Chondrocyte (in vitro differentiated cells): ENCODE results near the gene C8A. TPM values are rescaled to one million over a fixed set of nuclear protein-coding genes. Genes with fewer than 3 reads are reported as not detected.

Experiments
- DNase-seq: peaks from one replicate; pipeline ENCODE4 v3.0.0; 2021; ENCODE audit warnings: mixed read lengths, low spot score
- H3K27ac Mint-ChIP-seq: one replicate; pipeline ENCODE4 v1.8.0; 2021; ENCODE audit warnings: mild to moderate bottlenecking, moderate library complexity, mixed read lengths; ENCODE audit not compliant: unreplicated experiment
- H3K27me3 Mint-ChIP-seq: 2 replicates; pipeline ENCODE4 v1.8.0; 2021; ENCODE audit warnings: low read depth, mixed read lengths
- H3K36me3 Mint-ChIP-seq: 2 replicates; pipeline ENCODE4 v1.8.0; 2021; ENCODE audit warnings: low read depth, mixed read lengths
- H3K4me1 Mint-ChIP-seq: 2 replicates; pipeline ENCODE4 v1.8.0; 2021; ENCODE audit warnings: low read depth, mild to moderate bottlenecking, mixed read lengths
- H3K4me3 Mint-ChIP-seq: one replicate; pipeline ENCODE4 v1.8.0; 2021; ENCODE audit warnings: mild to moderate bottlenecking, moderate library complexity, mixed read lengths; ENCODE audit not compliant: unreplicated experiment
- H3K9me3 Mint-ChIP-seq: 2 replicates; pipeline ENCODE4 v1.8.0; 2021; ENCODE audit warnings: low read depth, mixed read lengths
- total RNA-seq: library from RNA; stranded (reverse); gene quantifications from 3 replicates; pipeline ENCODE4 v1.2.1, GENCODE V29; 2021
- TF ChIP-seq, protein P1 (sequence below): fragments of 200-600 bp; sonication (generic); IDR thresholded peaks from 2 replicates; pipeline ENCODE4 v1.5.0; 2021; ENCODE audit warnings: antibody characterized with exemption, mild to moderate bottlenecking, moderate library complexity

C8A gene
- total RNA-seq, 1 donor from 2014 or later = not detected

DNA sequence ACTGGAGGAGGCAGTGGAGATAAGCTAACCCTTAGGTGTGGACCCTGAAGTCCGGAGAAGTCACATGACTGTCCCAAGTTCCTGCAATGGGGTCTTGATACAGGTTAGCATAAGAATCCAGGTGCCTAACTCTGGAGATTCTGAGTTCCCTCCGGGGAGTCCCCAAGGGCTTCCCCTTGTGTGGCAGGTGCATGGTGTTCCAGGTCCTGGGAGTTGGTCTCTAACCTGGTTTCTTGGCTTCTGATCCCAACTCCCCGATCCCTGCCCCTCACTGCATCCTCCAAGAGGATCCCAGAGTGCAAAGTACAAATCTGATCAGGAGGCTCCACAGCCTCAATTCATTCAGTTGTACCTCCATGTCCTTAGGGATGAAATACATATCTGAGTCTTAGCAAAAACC lies 9.3 kb upstream of the C8A start:
- TF ChIP-seq, protein P1, sequence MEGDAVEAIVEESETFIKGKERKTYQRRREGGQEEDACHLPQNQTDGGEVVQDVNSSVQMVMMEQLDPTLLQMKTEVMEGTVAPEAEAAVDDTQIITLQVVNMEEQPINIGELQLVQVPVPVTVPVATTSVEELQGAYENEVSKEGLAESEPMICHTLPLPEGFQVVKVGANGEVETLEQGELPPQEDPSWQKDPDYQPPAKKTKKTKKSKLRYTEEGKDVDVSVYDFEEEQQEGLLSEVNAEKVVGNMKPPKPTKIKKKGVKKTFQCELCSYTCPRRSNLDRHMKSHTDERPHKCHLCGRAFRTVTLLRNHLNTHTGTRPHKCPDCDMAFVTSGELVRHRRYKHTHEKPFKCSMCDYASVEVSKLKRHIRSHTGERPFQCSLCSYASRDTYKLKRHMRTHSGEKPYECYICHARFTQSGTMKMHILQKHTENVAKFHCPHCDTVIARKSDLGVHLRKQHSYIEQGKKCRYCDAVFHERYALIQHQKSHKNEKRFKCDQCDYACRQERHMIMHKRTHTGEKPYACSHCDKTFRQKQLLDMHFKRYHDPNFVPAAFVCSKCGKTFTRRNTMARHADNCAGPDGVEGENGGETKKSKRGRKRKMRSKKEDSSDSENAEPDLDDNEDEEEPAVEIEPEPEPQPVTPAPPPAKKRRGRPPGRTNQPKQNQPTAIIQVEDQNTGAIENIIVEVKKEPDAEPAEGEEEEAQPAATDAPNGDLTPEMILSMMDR = no peak
- Mint-ChIP-seq H3K9me3 (no peaks in the 10 kb centered on the region), H3K36me3 (no peaks in the 10 kb centered on the region), H3K27ac (no peak overlapping the region), H3K27me3 (peaks cover 21% of the 10 kb centered on the region), H3K4me1 (no peaks in the 10 kb centered on the region), H3K4me3 (no peak overlapping the region)
- no peak for DNase-seq

DNA sequence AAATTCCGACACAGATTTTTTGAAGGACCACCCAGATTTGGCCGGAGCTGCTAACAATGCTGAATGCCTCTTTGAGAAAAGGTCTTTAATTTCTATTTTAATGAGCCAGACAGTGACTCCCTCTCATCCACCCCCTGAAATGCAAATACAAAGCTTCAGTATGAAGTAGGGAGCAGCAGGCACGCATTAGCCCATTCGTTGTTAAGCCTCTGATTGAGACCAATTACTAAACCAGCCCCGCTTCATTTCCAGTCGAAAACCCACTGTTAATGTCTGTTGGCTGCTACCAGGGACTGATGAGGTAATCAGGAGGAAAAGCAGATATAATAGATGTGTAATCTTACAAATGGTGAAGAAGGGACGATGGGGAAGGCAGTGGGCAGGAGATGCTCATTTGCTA lies 4.8 kb upstream of the C8A start:
- no peaks in the 10 kb centered on the region for H3K9me3 Mint-ChIP-seq
- no peak for DNase-seq
- H3K36me3 Mint-ChIP-seq = no peaks in the 10 kb centered on the region
- H3K27ac Mint-ChIP-seq = no peak overlapping the region
- TF ChIP-seq, protein P1 = no peak
- H3K27me3 Mint-ChIP-seq = peaks cover 17% of the 10 kb centered on the region
- no peaks in the 10 kb centered on the region for H3K4me1 Mint-ChIP-seq
- H3K4me3 Mint-ChIP-seq = no peak overlapping the region

DNA sequence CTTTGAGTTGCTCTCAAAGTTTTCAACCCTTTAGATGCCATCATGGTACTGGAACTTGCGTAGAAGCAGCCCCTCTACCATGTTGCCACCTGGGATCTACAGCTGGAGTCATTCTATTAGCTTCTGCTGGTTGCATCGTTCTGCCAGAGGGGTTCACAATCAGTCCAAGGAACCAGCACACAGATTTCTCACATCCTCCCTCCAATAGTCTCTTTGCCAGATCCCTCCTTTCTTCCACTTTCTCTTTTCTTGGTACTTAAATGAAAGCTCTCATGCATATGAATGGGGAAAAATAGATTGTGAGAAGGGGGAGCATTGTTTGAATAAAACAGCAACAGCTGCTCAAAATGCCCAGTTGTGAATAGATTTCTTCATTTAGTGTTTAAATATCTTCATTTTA lies 4.2 kb upstream of the C8A start:
- Mint-ChIP-seq H3K4me3 (no peak overlapping the region), H3K9me3 (no peaks in the 10 kb centered on the region), H3K27ac (no peak overlapping the region), H3K27me3 (peaks cover 12% of the 10 kb centered on the region), H3K4me1 (no peaks in the 10 kb centered on the region), H3K36me3 (no peaks in the 10 kb centered on the region)
- TF ChIP-seq, protein P1 = no peak
- no peak for DNase-seq

DNA sequence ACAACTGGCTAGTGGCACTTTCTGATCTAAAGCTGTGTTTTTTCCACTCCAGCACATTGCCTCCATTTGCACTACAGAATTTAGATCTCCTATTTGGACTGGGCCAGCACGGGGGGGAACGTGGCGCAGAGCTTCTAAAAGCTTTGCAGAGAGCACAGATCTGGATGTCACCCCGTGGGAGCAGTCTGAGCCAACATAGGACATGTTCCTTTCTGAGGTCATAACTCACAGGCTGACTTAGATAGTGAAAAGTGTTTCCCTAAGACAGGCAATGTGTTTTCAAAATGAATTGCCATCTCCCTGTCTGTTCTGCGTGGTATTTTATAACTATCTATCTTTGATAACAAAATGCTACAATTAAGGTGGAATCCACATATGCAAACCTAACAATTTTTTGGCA lies 3.7 kb upstream of the C8A start:
- Mint-ChIP-seq H3K9me3 (no peaks in the 10 kb centered on the region), H3K36me3 (no peaks in the 10 kb centered on the region), H3K4me3 (no peak overlapping the region), H3K4me1 (no peaks in the 10 kb centered on the region), H3K27me3 (peaks cover 12% of the 10 kb centered on the region), H3K27ac (no peak overlapping the region)
- no peak for DNase-seq
- TF ChIP-seq, protein P1 = no peak

DNA sequence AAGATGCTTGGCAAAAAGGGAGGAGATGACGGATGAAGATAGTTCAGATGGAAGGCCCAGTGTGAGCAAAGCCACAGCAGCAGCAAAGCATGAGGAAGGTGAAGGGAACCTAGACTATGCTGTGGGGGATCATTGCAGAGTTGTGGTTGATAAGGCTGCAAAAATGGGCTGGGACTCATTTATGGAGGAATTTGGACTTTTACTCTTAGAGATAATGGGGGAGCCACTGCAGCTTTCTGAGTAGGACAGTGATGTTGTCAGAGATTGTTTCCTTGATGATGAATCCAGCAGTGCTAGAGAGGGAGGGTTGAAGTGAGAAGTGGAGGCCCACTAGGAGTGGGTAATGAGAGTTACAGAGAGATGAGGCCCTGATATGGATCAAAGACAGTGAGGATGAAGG lies 2.1 kb upstream of the C8A start:
- Mint-ChIP-seq H3K4me3 (no peak overlapping the region), H3K9me3 (no peaks in the 10 kb centered on the region), H3K4me1 (no peaks in the 10 kb centered on the region), H3K36me3 (no peaks in the 10 kb centered on the region), H3K27me3 (peaks cover 6% of the 10 kb centered on the region), H3K27ac (no peak overlapping the region)
- no peak for DNase-seq
- TF ChIP-seq, protein P1 = no peak
